ENCODE results near the gene ALOX15.

- TF ChIP-seq CTCF (IDR thresholded peaks at IDR 0.05) = no peak
- TF ChIP-seq POLR2AphosphoS5 (IDR thresholded peaks at IDR 0.05) = no peak
- no peak for TF ChIP-seq EP300 (IDR thresholded peaks at IDR 0.05)
Measured at GRCh38 chr17:4592240-4593005, 49.1 kb downstream of the ALOX15 start.

All from stomach (tissue), 4 donors.